Activated CD4-positive, alpha-beta memory T cell treated with anti-CD3 and anti-CD28 coated beads for 36 hours (primary cell): ENCODE results near the gene ABRACL. TPM values are rescaled to one million over a fixed set of nuclear protein-coding genes. Genes with fewer than 3 reads are reported as not detected.
"Not testable (repeated sequence)": the region's sequence is repeated elsewhere in the genome, so short reads cannot be mapped to it uniquely, and the experiment has no call there.

Experiments
- CTCF ChIA-PET: fragments of 350-600 bp; sonication (Branson Sonifier 250); formaldehyde crosslinking; loops from one replicate; lab custom pipeline; 2021; ENCODE audit warnings: antibody characterized with exemption, inconsistent platforms; lab: Charles Lee
- POLR2A ChIA-PET: fragments of 350-600 bp; sonication (Branson Sonifier 250); formaldehyde crosslinking; loops from one replicate; lab custom pipeline; 2021; ENCODE audit warnings: antibody characterized with exemption; lab: Charles Lee
- DNase-seq: peaks from one replicate; pipeline ENCODE4 v3.0.0-alpha.2; 2020
- H3K27ac Mint-ChIP-seq: one replicate; pipeline ENCODE4 v1.8.0; 2021; ENCODE audit warnings: mixed read lengths
- H3K27me3 Mint-ChIP-seq: one replicate; pipeline ENCODE4 v1.8.0; 2021; ENCODE audit warnings: mixed read lengths
- H3K36me3 Mint-ChIP-seq: one replicate; pipeline ENCODE4 v1.8.0; 2021; ENCODE audit warnings: mixed read lengths
- H3K4me1 Mint-ChIP-seq: one replicate; pipeline ENCODE4 v1.8.0; 2021; ENCODE audit warnings: low read depth, mixed read lengths
- H3K4me3 Mint-ChIP-seq: one replicate; pipeline ENCODE4 v1.8.0; 2021; ENCODE audit warnings: mild to moderate bottlenecking, mixed read lengths
- H3K9me3 Mint-ChIP-seq: one replicate; pipeline ENCODE4 v1.8.0; 2021; ENCODE audit warnings: mixed read lengths
- intact Hi-C: fragments of 100-400 bp; cut with micrococcal nuclease; formaldehyde crosslinking; loops from one replicate; pipeline ENCODE4 v1.15.1; 2023
- total RNA-seq, 2 experiments: library from RNA; stranded (reverse); gene quantifications; one replicate each; pipeline ENCODE4 v1.2.3, GENCODE V29; 2021

The ABRACL gene
- total RNA-seq, 2 experiments from 2014 or later, result 179 to 182 TPM

DNA sequence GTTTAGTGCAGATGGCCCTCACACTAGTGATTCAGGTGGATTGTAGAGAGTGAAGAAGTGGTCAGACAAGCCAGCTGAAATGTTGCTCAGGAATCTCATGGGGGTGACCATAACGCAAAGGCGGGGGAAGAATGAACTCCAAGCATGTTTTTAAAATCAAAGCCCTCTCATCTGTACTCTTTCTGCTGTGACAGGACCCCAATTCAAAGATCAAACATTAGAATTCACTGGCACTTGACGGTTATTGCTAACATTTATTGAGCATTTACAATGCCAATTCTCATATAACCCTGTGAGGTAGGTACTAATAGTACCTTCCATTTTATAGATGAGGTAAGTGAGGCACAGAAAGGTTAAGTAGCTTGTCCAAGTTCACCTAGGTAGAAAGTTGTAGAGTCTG, 15.7 kb downstream of the ABRACL start:
- Mint-ChIP-seq H3K36me3 (peaks cover 38% of the 10 kb centered on the region), H3K4me3 (no peak overlapping the region), H3K4me1 (peaks cover 7% of the 10 kb centered on the region), H3K27ac (no peak overlapping the region), H3K27me3 (no peaks in the 10 kb centered on the region), H3K9me3 (peaks cover 3% of the 10 kb centered on the region)
- ChIA-PET POLR2A (no interaction called here), CTCF (no interaction called here)
- no peak for DNase-seq
- intact Hi-C loops, result no loop called here

DNA sequence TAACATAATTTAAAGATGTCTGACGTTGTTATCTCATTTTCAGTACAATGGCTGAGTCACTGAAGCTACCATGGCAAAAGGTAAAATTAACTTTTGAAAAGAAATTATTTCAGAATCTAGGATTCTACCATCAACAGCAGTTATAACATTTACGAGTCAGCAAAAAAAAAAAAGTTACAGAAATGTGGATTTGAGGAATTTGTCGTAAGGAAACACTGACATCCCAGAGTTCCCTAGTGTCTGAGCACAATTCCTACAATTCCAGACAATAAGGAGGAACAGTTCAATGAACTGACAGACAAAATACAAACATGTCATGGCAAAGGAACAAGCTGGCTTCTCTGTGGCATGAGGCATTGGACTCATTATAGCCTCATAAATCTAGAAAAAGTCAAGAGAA, 19.1 kb downstream of the ABRACL start:
- ChIA-PET POLR2A (no interaction called here), CTCF (no interaction called here)
- Mint-ChIP-seq H3K4me3 (no peak overlapping the region), H3K27ac (no peak overlapping the region), H3K27me3 (no peaks in the 10 kb centered on the region), H3K36me3 (peaks cover 13% of the 10 kb centered on the region), H3K9me3 (peaks cover 5% of the 10 kb centered on the region), H3K4me1 (peaks cover 4% of the 10 kb centered on the region)
- DNase-seq, result no peak
- intact Hi-C loops, result no loop called here

DNA sequence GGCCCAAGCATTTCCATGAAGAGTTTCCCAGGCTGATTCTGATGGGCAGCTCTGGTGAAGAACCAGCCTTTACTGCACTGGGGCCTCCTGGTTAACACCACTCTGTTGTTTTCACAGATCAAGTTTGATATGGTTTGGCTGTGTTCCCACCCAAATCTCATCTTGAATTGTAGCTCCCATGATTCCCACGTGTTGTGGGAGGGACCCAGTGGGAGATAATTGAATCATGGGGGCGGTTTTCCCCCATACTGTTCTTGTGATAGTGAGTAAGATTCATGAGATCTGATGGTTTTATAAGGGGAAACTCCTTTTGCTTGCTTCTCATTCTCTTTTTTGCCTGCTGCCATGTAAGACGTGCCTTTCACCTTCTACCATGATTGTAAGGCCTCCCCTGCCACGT, 20.4 kb downstream of the ABRACL start:
- H3K36me3 Mint-ChIP-seq, intact Hi-C loops, H3K27me3 Mint-ChIP-seq, H3K4me3 Mint-ChIP-seq, H3K4me1 Mint-ChIP-seq, H3K9me3 Mint-ChIP-seq, DNase-seq, H3K27ac Mint-ChIP-seq: not testable (repeated sequence)
- POLR2A ChIA-PET, result interaction anchor here (1.1 kb wide), 1 partner anchor 11 kb away, joined by 3 read pairs; no protein-coding TSS in a partner anchor
- CTCF ChIA-PET, result interaction anchor here (1.1 kb wide), 1 partner anchor 9 kb away, joined by 3 read pairs; no protein-coding TSS in a partner anchor

DNA sequence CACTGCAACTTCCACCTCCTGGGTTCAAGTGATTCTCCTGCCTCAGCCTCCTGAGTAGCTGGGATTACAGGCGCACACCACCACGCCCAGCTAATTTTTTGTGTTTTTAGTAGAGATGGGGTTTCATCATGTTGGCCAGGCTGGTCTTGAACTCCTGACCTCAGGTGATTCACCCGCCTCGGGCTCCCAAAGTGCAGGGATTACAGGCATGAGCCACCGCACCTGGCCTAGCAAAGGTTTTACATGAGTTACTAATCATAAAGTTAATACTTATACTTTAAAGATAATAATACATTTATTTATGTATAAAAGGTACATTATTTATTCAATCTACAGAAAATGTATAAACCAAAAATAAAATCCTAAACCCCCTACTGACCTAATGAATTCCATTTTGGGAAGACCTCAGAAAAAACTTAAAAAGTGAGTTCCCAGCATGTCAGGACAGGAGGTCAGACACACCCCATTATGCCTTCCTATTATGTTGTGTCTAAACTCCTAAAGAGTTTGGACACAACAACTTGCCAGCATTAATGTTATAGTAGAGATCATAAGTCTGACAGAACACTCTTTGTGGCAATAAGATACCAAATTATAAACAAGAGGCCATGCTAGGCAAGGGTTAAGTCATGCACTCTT, 21.7 kb downstream of the ABRACL start:
- intact Hi-C loops, POLR2A ChIA-PET, H3K36me3 Mint-ChIP-seq, DNase-seq, H3K9me3 Mint-ChIP-seq, H3K4me1 Mint-ChIP-seq, H3K27me3 Mint-ChIP-seq, H3K27ac Mint-ChIP-seq, H3K4me3 Mint-ChIP-seq: not testable (repeated sequence)
- CTCF ChIA-PET, result interaction anchor here (0.6 kb wide), 1 partner anchor 414 kb away, joined by 3 read pairs; no protein-coding TSS in a partner anchor

DNA sequence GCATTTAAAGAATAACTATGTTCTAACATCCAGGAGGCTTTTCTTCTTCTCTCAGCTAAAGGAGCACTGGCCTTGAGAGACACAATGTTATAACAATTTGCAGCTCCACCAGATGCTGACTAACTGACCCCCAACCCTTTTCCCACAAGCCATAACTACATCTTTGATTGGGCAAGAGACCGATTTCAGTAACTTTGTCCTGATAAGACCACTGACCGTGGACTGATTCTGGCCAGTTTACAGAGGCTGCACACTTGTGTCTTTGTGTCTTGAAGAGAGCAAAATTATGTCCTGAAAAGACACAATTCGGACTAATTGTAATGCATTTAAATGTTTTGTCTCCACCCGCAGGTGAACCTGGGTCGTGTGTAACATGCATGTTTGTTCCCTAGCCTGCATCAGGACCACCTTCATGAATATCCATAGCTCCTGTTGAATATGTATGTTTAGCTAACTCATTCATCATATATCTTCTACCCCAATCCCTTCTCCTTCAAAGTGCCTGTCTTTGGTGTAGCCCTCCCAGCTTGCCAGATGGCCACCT, 22.3 kb downstream of the ABRACL start:
- Mint-ChIP-seq H3K4me1 (peaks cover 4% of the 10 kb centered on the region), H3K9me3 (peaks cover 5% of the 10 kb centered on the region), H3K4me3 (no peak overlapping the region), H3K27me3 (no peaks in the 10 kb centered on the region), H3K36me3 (no peaks in the 10 kb centered on the region), H3K27ac (no peak overlapping the region)
- no peak for DNase-seq
- intact Hi-C loops, result no loop called here
- ChIA-PET POLR2A (no interaction called here), CTCF (no interaction called here)

DNA sequence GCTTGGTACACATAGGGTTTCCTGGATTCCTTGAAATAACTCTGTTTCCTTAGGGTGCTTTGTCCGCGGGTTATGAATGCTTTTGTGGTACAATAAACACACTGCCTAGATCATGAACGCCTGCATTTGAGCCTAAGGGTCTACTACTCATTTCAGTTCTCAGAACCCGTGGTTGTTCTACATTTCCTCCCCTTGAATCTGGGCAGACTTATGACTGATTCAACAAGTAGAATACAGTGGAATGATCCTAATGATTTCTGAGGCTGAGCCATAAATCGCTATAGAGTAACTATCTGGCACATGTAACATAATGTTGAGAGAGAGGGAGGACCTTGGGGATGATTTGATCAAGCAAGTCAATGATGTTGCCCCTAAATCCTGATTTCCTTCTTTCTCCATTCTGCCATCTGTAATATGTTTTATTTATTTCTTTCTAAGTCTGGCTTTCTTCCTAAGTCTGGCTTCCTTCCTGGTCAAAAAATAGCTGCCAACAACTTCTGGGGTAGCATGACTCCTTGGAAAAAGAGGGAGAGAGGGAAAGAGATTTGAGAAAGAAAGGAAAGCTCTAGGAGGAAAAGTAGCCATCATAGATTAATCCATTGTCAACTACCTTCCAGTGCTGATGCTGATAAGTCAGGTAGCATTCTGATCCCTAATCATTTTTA, 23.0 kb downstream of the ABRACL start:
- Mint-ChIP-seq H3K9me3 (peaks cover 5% of the 10 kb centered on the region), H3K4me1 (peaks cover 4% of the 10 kb centered on the region), H3K27ac (no peak overlapping the region), H3K4me3 (no peak overlapping the region), H3K36me3 (no peaks in the 10 kb centered on the region), H3K27me3 (no peaks in the 10 kb centered on the region)
- ChIA-PET POLR2A (no interaction called here), CTCF (no interaction called here)
- no peak for DNase-seq
- intact Hi-C loops, result no loop called here

DNA sequence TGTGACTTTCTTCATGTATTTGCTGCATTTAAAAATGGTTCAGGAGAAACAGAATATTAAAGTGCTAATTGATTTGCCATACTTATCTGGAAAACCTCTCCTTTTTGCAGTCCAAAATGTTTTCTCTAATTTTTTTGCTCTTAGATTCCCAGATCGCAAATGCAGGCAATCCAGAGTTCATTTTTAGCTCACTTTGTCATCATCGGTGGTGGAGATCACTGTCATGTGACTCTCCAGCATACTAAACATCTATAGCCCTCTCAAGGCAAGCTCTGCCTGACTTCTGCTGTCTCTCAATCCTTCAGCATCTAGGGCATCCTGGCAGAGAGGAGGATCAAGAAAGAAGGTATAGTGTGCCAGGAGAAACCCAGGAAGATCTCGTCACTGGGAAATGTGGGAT, 24.8 kb downstream of the ABRACL start:
- ChIA-PET CTCF (no interaction called here), POLR2A (no interaction called here)
- Mint-ChIP-seq H3K36me3 (no peaks in the 10 kb centered on the region), H3K4me1 (peaks cover 4% of the 10 kb centered on the region), H3K9me3 (peaks cover 5% of the 10 kb centered on the region), H3K27ac (no peak overlapping the region), H3K27me3 (no peaks in the 10 kb centered on the region), H3K4me3 (no peak overlapping the region)
- no peak for DNase-seq
- intact Hi-C loops, result no loop called here

DNA sequence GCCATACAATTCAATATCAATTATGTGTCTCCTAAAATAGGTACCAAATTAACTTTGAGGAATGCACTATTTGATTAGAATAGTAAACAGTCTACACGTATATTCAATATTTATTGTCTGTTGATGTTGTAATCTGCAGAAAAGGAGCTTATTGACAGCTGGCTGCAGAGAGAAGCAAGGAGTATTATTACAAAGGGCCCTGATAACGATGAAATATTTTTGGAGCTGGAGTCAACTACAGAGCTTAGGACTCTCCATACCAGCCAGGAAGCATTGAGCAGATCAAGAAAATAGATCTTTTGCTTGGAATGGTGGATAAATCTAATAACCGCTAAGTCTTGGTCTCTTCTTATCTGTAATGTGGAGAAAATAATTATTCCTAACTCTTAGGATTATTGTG, 25.5 kb downstream of the ABRACL start:
- no peak overlapping the region for H3K4me3 Mint-ChIP-seq
- no peaks in the 10 kb centered on the region for H3K36me3 Mint-ChIP-seq
- intact Hi-C loops, result no loop called here
- ChIA-PET POLR2A (no interaction called here), CTCF (no interaction called here)
- H3K27ac Mint-ChIP-seq, result no peak overlapping the region
- peaks cover 4% of the 10 kb centered on the region for H3K4me1 Mint-ChIP-seq
- no peaks in the 10 kb centered on the region for H3K27me3 Mint-ChIP-seq
- DNase-seq, result no peak
- peaks cover 4% of the 10 kb centered on the region for H3K9me3 Mint-ChIP-seq

DNA sequence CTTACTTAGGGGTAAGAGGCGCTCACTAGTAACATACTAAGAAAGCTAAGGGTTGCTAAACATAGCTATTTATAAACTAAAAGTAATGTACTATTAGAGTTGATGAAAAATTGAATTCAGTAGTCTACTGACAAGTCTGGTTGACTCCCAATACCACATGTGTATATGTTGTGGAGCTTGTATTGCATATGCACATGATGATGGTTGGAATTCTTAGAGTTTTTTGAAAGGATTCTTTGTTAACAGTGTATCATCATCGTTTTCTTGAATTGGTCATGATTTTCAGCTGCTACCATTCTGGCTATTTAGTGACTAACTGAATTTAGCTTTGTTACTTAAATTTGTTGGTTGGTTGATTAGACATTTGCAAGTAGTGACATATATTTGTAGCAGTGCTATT, 27.2 kb downstream of the ABRACL start:
- ChIA-PET POLR2A (no interaction called here), CTCF (interaction anchor here (0.7 to 1.4 kb wide), 2 partner anchors 15 to 23 kb away, joined by 3 read pairs; no protein-coding TSS in a partner anchor)
- no peaks in the 10 kb centered on the region for H3K27me3 Mint-ChIP-seq
- H3K4me1 Mint-ChIP-seq, result peaks cover 7% of the 10 kb centered on the region
- no peaks in the 10 kb centered on the region for H3K9me3 Mint-ChIP-seq
- H3K27ac Mint-ChIP-seq, result no peak overlapping the region
- H3K4me3 Mint-ChIP-seq, result no peak overlapping the region
- DNase-seq, result no peak
- H3K36me3 Mint-ChIP-seq, result no peaks in the 10 kb centered on the region
- intact Hi-C loops, result no loop called here

DNA sequence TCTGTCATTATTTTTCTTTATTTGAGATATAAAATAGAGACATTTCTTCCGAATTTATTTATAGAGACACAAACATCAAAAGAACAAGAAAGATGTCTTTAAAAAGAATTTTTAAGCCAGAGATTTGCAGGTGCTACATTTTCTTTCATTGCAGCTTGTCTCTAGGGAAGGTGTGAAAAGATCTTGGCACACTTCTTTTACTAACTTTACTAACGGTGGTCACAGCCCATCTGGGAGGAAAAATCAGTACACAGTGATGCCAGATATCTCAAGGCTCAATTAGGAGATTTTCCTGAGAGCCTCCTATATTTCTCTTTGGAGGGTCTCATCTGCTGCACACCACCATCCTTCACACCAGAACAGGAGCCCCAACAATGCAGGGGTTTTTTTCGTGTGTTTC, 29.5 kb downstream of the ABRACL start:
- Mint-ChIP-seq H3K27me3 (no peaks in the 10 kb centered on the region), H3K4me1 (peaks cover 8% of the 10 kb centered on the region), H3K36me3 (no peaks in the 10 kb centered on the region), H3K9me3 (no peaks in the 10 kb centered on the region), H3K4me3 (no peak overlapping the region), H3K27ac (no peak overlapping the region)
- ChIA-PET CTCF (interaction anchor here (1.1 kb wide), 1 partner anchor 9 kb away, joined by 3 read pairs; no protein-coding TSS in a partner anchor), POLR2A (no interaction called here)
- DNase-seq, result no peak
- intact Hi-C loops, result no loop called here

DNA sequence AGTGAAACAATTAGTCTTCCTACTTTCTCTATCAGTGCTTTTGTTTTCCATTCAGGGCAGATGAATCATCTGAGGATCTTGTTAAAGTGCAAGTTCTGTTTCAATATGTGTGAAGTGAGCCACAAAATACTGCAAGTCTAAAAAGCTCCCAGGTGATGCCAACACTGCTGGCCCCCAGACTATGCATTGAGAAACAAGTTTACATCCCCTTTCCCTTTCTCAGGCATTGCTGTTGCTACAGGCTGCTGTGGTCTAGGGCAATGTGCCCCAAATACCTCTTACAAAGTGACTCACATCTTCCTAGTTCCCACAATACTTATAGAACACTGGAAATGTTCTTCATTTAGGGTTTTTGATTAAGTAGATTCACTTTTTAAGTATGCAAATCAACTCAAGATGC, 31.8 kb downstream of the ABRACL start:
- H3K27me3 Mint-ChIP-seq, result no peaks in the 10 kb centered on the region
- POLR2A ChIA-PET, result no interaction called here
- no peaks in the 10 kb centered on the region for H3K36me3 Mint-ChIP-seq
- no peaks in the 10 kb centered on the region for H3K9me3 Mint-ChIP-seq
- no peak overlapping the region for H3K27ac Mint-ChIP-seq
- CTCF ChIA-PET, result no interaction called here
- H3K4me3 Mint-ChIP-seq, result no peak overlapping the region
- intact Hi-C loops, result no loop called here
- peak; percentile 37 for DNase-seq
- H3K4me1 Mint-ChIP-seq, result peaks cover 8% of the 10 kb centered on the region

DNA sequence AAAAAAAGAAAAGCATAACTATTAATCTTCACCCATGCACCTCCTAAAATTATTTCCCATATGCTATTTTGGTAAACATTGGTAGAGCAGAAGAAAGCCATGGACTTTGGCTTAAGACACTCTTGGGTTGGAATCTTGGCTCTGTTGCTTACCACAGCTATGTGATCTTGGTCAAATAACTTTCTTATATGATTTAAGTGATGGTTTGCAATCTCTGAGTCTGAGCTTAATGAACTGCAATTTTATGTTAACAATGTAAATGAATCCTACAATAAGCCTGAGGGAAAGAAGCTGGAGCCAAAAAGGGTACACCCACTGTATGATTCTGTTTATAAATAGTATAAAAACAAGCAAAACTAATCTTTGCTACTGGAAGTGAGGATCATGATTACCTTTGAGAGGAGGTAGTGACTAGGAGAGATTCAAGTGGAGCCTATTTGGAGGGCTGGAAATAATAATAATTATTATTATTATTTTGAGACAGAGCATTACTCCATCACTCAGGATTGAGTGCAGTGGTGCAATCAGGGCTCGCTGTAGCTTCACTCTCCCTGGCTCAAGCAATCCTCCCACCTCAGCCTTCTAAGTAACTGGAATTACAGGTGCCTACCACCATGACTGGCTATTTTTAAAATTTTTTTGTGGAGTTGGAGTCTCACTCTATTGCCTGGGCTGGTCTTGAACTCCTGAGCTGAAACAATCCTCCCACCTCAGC, 34.5 kb downstream of the ABRACL start:
- Mint-ChIP-seq H3K27me3 (no peaks in the 10 kb centered on the region), H3K4me1 (peaks cover 8% of the 10 kb centered on the region), H3K36me3 (no peaks in the 10 kb centered on the region), H3K4me3 (no peak overlapping the region), H3K27ac (no peak overlapping the region), H3K9me3 (no peaks in the 10 kb centered on the region)
- ChIA-PET POLR2A (no interaction called here), CTCF (no interaction called here)
- intact Hi-C loops, result no loop called here
- DNase-seq, result no peak
